Fibroblast of the aortic adventitia (primary cell): ENCODE measurements around the gene BTBD7. TPM values are rescaled to one million over a fixed set of nuclear protein-coding genes. Genes with fewer than 3 reads are reported as not detected.

ENCODE experiments used
- DNase-seq: peaks from one replicate; pipeline ENCODE4 v3.0.0-alpha.2; 2010; ENCODE audit warnings: low read depth
- H3K4me3 ChIP-seq: 2 replicates; pipeline ENCODE4 v1.5.1; 2011; ENCODE audit warnings: low read depth, mild to moderate bottlenecking, control low read depth, low read length, moderate library complexity
- total RNA-seq: library from RNA; depleted of rRNA; stranded (reverse); fragments of >200 nt; gene quantifications from 2 replicates; pipeline ENCODE4 v1.2.3, GENCODE V29; 2012; ENCODE audit warnings: low replicate concordance
- TF ChIP-seq, protein P1 (sequence below): IDR thresholded peaks from 2 replicates; pipeline ENCODE4 v1.5.1; 2011; ENCODE audit warnings: mild to moderate bottlenecking, low read length, control low read depth, inconsistent platforms; ENCODE audit not compliant: insufficient read depth

The BTBD7 gene
- total RNA-seq, 1 donor, result 38.0 TPM

DNA sequence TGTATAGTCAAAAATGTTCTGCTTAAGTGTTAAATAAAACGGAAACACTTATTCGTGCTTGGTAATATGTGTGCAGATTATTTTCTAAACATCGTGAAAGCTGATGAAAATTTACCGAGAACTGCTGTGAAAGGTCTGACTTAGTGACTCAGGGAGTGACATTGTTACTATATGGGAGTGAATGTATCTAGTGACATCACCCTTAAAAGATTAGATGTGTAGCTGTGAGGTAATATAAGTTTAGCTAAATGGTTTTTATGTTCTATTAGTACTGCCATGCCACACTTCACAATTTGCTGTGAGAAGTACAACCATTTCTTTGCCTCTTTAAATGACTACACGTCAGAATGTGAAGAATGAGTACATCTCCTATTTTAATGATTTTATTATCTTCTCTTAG lies 15.5 kb upstream of the BTBD7 start:
- H3K4me3 ChIP-seq, result no peak overlapping the region
- no peak for DNase-seq
- TF ChIP-seq, protein P1, sequence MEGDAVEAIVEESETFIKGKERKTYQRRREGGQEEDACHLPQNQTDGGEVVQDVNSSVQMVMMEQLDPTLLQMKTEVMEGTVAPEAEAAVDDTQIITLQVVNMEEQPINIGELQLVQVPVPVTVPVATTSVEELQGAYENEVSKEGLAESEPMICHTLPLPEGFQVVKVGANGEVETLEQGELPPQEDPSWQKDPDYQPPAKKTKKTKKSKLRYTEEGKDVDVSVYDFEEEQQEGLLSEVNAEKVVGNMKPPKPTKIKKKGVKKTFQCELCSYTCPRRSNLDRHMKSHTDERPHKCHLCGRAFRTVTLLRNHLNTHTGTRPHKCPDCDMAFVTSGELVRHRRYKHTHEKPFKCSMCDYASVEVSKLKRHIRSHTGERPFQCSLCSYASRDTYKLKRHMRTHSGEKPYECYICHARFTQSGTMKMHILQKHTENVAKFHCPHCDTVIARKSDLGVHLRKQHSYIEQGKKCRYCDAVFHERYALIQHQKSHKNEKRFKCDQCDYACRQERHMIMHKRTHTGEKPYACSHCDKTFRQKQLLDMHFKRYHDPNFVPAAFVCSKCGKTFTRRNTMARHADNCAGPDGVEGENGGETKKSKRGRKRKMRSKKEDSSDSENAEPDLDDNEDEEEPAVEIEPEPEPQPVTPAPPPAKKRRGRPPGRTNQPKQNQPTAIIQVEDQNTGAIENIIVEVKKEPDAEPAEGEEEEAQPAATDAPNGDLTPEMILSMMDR, result no peak

GRCh38 chr14:93347850-93348249 lies 15.0 kb upstream of the BTBD7 start:
- DNase-seq, result no peak
- TF ChIP-seq, protein P1, result no peak
- no peak overlapping the region for H3K4me3 ChIP-seq

DNA sequence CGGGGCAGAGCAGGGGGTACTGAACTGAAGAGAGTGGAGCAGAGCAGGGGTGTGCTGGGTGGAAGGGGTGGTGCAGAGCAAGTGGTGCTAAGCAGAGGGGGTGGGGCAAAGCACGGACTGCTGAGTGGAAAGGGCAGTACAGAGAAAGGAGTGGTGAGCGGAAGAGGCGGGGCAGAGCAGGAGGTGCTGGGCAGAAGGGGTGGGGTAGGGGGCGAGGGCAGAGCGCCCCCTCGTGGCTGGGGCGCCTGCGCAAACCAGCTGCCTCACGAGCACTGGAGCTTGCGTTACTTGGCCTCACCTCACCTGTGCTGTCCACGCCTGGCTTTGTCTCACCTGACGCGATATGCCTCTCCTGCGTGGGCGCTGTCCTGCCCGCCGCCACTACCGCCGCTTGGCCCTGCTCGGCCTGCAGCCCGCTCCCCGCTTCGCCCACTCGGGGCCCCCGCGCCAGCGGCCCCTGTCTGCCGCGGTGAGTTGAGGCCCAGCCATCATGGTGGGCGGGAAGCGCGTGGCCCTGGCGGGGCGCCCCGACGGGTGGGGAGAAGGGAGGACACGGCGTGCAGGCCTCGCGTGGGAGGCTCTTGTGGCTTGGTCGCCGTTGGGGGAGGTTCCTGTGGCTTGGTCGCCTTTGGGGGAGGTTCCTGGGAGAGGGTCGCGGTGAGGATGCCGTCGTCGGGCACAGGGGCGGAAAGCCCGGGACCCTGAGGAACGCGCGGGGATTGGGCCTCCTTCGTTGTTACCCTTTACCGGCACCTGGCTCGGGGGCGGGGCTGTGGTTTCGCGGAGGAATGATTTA lies 14.3 kb upstream of the BTBD7 start, which contains the start of gene COX8C:
Gene COX8C, plus strand, starts transcription at position 257 of the 796 bp plus-strand sequence. Its CDS starts 87 bp downstream, at position 344.
- TF ChIP-seq, protein P1, result no peak
- no peak within 1 kb of the TSS for H3K4me3 ChIP-seq
- no peak for DNase-seq

- DNase-seq, result no peak
- no peak overlapping the region for H3K4me3 ChIP-seq
- TF ChIP-seq, protein P1, result no peak
Observed at GRCh38 chr14:93343797-93344196, 11.0 kb upstream of the BTBD7 start.

- no peak for DNase-seq
- no peak overlapping the region for H3K4me3 ChIP-seq
- TF ChIP-seq, protein P1, result no peak
Observed at GRCh38 chr14:93343266-93343665, 10.4 kb upstream of the BTBD7 start.

- H3K4me3 ChIP-seq, result no peak overlapping the region
- TF ChIP-seq, protein P1, result no peak
- no peak for DNase-seq
Observed at GRCh38 chr14:93337884-93338283, 5.0 kb upstream of the BTBD7 start.
